ENCODE data around the gene ZNF143.
"Not testable (repeated sequence)": the region's sequence is repeated elsewhere in the genome, so short reads cannot be mapped to it uniquely, and the experiment has no call there.

The ZNF143 gene

GRCh38 chr11:9533736-9534473 is 73.1 kb downstream of the ZNF143 start:
- no peaks in the 10 kb centered on the region for H3K4me1 ChIP-seq (ENCODE audit: control insufficient read depth, insufficient read depth, low read length, poor library complexity, severe bottlenecking)
- no peak overlapping the region for H3K27ac ChIP-seq (ENCODE audit: insufficient read depth, low read length, poor library complexity, severe bottlenecking)
- no peak for DNase-seq
- H3K4me3 ChIP-seq (ENCODE audit: insufficient read depth, low read depth, low read length, poor library complexity, severe bottlenecking): no peak overlapping the region
- H3K27me3 ChIP-seq (replicated peaks; ENCODE audit: control insufficient read depth, insufficient read depth, low read length, poor library complexity, severe bottlenecking): no peaks in the 10 kb centered on the region
- H3K9me3 ChIP-seq (ENCODE audit: control insufficient read depth, low read length): no peaks in the 10 kb centered on the region
- no peaks in the 10 kb centered on the region for H3K36me3 ChIP-seq (ENCODE audit: control insufficient read depth, insufficient read depth, low read length)

GRCh38 chr11:9535189-9535781 is 74.5 kb downstream of the ZNF143 start:
- H3K9me3 ChIP-seq (ENCODE audit: control insufficient read depth, low read length): no peaks in the 10 kb centered on the region
- H3K27ac ChIP-seq (ENCODE audit: insufficient read depth, low read length, poor library complexity, severe bottlenecking): no peak overlapping the region
- H3K4me3 ChIP-seq (ENCODE audit: insufficient read depth, low read depth, low read length, poor library complexity, severe bottlenecking): no peak overlapping the region
- no peaks in the 10 kb centered on the region for H3K27me3 ChIP-seq (replicated peaks; ENCODE audit: control insufficient read depth, insufficient read depth, low read length, poor library complexity, severe bottlenecking)
- no peaks in the 10 kb centered on the region for H3K4me1 ChIP-seq (ENCODE audit: control insufficient read depth, insufficient read depth, low read length, poor library complexity, severe bottlenecking)
- H3K36me3 ChIP-seq (ENCODE audit: control insufficient read depth, insufficient read depth, low read length): no peaks in the 10 kb centered on the region
- peak; percentile 49 to 65 (median 60) for DNase-seq

- Histone ChIP-seq H3K9me3 (ENCODE audit: control insufficient read depth, low read length) (no peaks in the 10 kb centered on the region), H3K4me1 (ENCODE audit: control insufficient read depth, insufficient read depth, low read length, poor library complexity, severe bottlenecking) (no peaks in the 10 kb centered on the region), H3K36me3 (ENCODE audit: control insufficient read depth, insufficient read depth, low read length) (no peaks in the 10 kb centered on the region), H3K4me3 (ENCODE audit: insufficient read depth, low read depth, low read length, poor library complexity, severe bottlenecking) (no peak overlapping the region), H3K27me3 (replicated peaks; ENCODE audit: control insufficient read depth, insufficient read depth, low read length, poor library complexity, severe bottlenecking) (no peaks in the 10 kb centered on the region), H3K27ac (ENCODE audit: insufficient read depth, low read length, poor library complexity, severe bottlenecking) (no peak overlapping the region)
- no peak for DNase-seq
Measured at GRCh38 chr11:9538548-9538947, 77.7 kb downstream of the ZNF143 start.

- H3K4me1 ChIP-seq (ENCODE audit: control insufficient read depth, insufficient read depth, low read length, poor library complexity, severe bottlenecking); H3K4me3 ChIP-seq (ENCODE audit: insufficient read depth, low read depth, low read length, poor library complexity, severe bottlenecking); H3K27me3 ChIP-seq (replicated peaks; ENCODE audit: control insufficient read depth, insufficient read depth, low read length, poor library complexity, severe bottlenecking); H3K9me3 ChIP-seq (ENCODE audit: control insufficient read depth, low read length); DNase-seq; H3K36me3 ChIP-seq (ENCODE audit: control insufficient read depth, insufficient read depth, low read length); H3K27ac ChIP-seq (ENCODE audit: insufficient read depth, low read length, poor library complexity, severe bottlenecking): not testable (repeated sequence)
Measured at GRCh38 chr11:9549216-9549615, 88.4 kb downstream of the ZNF143 start.

GRCh38 chr11:9550191-9550628 is 89.4 kb downstream of the ZNF143 start:
- no peak for DNase-seq

GRCh38 chr11:9561279-9561982 is 100.6 kb downstream of the ZNF143 start:
- Histone ChIP-seq H3K27ac (ENCODE audit: insufficient read depth, low read length, poor library complexity, severe bottlenecking) (no peak overlapping the region), H3K4me3 (ENCODE audit: insufficient read depth, low read depth, low read length, poor library complexity, severe bottlenecking) (no peak overlapping the region), H3K36me3 (ENCODE audit: control insufficient read depth, insufficient read depth, low read length) (no peaks in the 10 kb centered on the region), H3K27me3 (replicated peaks; ENCODE audit: control insufficient read depth, insufficient read depth, low read length, poor library complexity, severe bottlenecking) (no peaks in the 10 kb centered on the region), H3K9me3 (ENCODE audit: control insufficient read depth, low read length) (no peaks in the 10 kb centered on the region), H3K4me1 (ENCODE audit: control insufficient read depth, insufficient read depth, low read length, poor library complexity, severe bottlenecking) (no peaks in the 10 kb centered on the region)
- no peak for DNase-seq

More at GRCh38 chr11:9550191-9550628, 89.4 kb downstream of the ZNF143 start:
- Histone ChIP-seq H3K27me3 (replicated peaks; ENCODE audit: control insufficient read depth, insufficient read depth, low read length, poor library complexity, severe bottlenecking) (no peaks in the 10 kb centered on the region), H3K9me3 (ENCODE audit: control insufficient read depth, low read length) (no peaks in the 10 kb centered on the region), H3K27ac (ENCODE audit: insufficient read depth, low read length, poor library complexity, severe bottlenecking) (no peak overlapping the region), H3K4me3 (ENCODE audit: insufficient read depth, low read depth, low read length, poor library complexity, severe bottlenecking) (no peak overlapping the region), H3K36me3 (ENCODE audit: control insufficient read depth, insufficient read depth, low read length) (no peaks in the 10 kb centered on the region), H3K4me1 (ENCODE audit: control insufficient read depth, insufficient read depth, low read length, poor library complexity, severe bottlenecking) (no peaks in the 10 kb centered on the region)

GRCh38 chr11:9562716-9563115 is 101.9 kb downstream of the ZNF143 start:
- Histone ChIP-seq H3K4me3 (ENCODE audit: insufficient read depth, low read depth, low read length, poor library complexity, severe bottlenecking) (no peak overlapping the region), H3K4me1 (ENCODE audit: control insufficient read depth, insufficient read depth, low read length, poor library complexity, severe bottlenecking) (no peaks in the 10 kb centered on the region), H3K36me3 (ENCODE audit: control insufficient read depth, insufficient read depth, low read length) (no peaks in the 10 kb centered on the region), H3K27me3 (replicated peaks; ENCODE audit: control insufficient read depth, insufficient read depth, low read length, poor library complexity, severe bottlenecking) (no peaks in the 10 kb centered on the region), H3K27ac (ENCODE audit: insufficient read depth, low read length, poor library complexity, severe bottlenecking) (no peak overlapping the region), H3K9me3 (ENCODE audit: control insufficient read depth, low read length) (no peaks in the 10 kb centered on the region)
- no peak for DNase-seq

GRCh38 chr11:9563196-9563730 is 102.5 kb downstream of the ZNF143 start:
- no peak overlapping the region for H3K4me3 ChIP-seq (ENCODE audit: insufficient read depth, low read depth, low read length, poor library complexity, severe bottlenecking)
- DNase-seq: no peak
- no peak overlapping the region for H3K27ac ChIP-seq (ENCODE audit: insufficient read depth, low read length, poor library complexity, severe bottlenecking)
- no peaks in the 10 kb centered on the region for H3K9me3 ChIP-seq (ENCODE audit: control insufficient read depth, low read length)
- H3K4me1 ChIP-seq (ENCODE audit: control insufficient read depth, insufficient read depth, low read length, poor library complexity, severe bottlenecking): no peaks in the 10 kb centered on the region
- H3K27me3 ChIP-seq (replicated peaks; ENCODE audit: control insufficient read depth, insufficient read depth, low read length, poor library complexity, severe bottlenecking): no peaks in the 10 kb centered on the region
- H3K36me3 ChIP-seq (ENCODE audit: control insufficient read depth, insufficient read depth, low read length): no peaks in the 10 kb centered on the region

GRCh38 chr11:9565822-9566560 is 105.2 kb downstream of the ZNF143 start:
- no peak overlapping the region for H3K27ac ChIP-seq (ENCODE audit: insufficient read depth, low read length, poor library complexity, severe bottlenecking)
- H3K36me3 ChIP-seq (ENCODE audit: control insufficient read depth, insufficient read depth, low read length): no peaks in the 10 kb centered on the region
- DNase-seq: peak in 2 of 3 donors; percentile 21 to 37
- no peaks in the 10 kb centered on the region for H3K9me3 ChIP-seq (ENCODE audit: control insufficient read depth, low read length)
- no peak overlapping the region for H3K4me3 ChIP-seq (ENCODE audit: insufficient read depth, low read depth, low read length, poor library complexity, severe bottlenecking)
- no peaks in the 10 kb centered on the region for H3K27me3 ChIP-seq (replicated peaks; ENCODE audit: control insufficient read depth, insufficient read depth, low read length, poor library complexity, severe bottlenecking)
- no peaks in the 10 kb centered on the region for H3K4me1 ChIP-seq (ENCODE audit: control insufficient read depth, insufficient read depth, low read length, poor library complexity, severe bottlenecking)

Measured in effector memory CD4-positive, alpha-beta T cell (primary cell).